Measurements from ENCODE around the gene SIAH3.

SIAH3 gene

DNA sequence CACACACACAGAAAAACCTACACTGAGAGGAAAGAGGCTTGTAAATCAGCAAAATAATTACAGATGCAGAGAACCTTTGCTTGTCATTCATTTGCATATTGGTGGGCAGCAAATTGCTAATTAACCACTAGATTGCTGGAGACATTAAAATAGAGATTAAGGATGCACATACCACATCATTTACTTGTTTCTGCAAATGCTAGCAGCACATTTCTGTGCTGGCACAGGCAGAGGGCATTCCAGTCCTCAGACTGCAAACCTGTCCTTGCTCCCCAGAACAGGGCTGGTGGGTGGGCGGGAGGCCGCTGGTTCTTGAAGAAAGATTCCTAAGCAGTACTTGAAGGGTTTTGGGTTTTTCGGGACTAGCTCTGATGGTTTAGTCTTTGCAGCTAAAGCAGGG lies 941 bp upstream of the SIAH3 start:
- no peak for DNase-seq
- no peak overlapping the region for H3K4me3 ChIP-seq (ENCODE audit: low read depth, low read length)
- peaks cover 56% of the 10 kb centered on the region for H3K27me3 ChIP-seq
- no peaks in the 10 kb centered on the region for H3K4me1 ChIP-seq
- H3K36me3 ChIP-seq, result no peaks in the 10 kb centered on the region
- TF ChIP-seq, protein P1, sequence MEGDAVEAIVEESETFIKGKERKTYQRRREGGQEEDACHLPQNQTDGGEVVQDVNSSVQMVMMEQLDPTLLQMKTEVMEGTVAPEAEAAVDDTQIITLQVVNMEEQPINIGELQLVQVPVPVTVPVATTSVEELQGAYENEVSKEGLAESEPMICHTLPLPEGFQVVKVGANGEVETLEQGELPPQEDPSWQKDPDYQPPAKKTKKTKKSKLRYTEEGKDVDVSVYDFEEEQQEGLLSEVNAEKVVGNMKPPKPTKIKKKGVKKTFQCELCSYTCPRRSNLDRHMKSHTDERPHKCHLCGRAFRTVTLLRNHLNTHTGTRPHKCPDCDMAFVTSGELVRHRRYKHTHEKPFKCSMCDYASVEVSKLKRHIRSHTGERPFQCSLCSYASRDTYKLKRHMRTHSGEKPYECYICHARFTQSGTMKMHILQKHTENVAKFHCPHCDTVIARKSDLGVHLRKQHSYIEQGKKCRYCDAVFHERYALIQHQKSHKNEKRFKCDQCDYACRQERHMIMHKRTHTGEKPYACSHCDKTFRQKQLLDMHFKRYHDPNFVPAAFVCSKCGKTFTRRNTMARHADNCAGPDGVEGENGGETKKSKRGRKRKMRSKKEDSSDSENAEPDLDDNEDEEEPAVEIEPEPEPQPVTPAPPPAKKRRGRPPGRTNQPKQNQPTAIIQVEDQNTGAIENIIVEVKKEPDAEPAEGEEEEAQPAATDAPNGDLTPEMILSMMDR (IDR thresholded peaks at IDR 0.05; ENCODE audit: low read depth, low read length), result no peak
- no peaks in the 10 kb centered on the region for H3K9me3 ChIP-seq

DNA sequence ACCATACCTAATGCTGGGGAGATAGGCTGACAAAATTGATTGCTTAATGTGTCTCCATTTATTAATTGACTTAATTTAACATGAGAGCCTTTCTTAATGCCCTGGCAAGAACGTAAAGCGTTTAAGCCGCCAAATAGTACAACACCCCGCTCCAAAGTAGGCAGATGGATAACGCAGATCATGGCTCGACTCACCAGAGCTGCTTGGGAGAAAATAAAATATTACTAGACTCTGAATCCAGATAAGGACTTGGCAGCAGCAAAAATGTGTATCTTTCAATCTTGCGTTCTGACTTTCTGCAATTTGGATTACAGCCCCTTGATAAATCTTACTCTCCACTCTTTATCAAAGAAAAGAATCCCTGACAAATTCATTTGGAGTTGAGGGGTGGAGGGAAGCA lies 403 bp upstream of the SIAH3 start:
- Histone ChIP-seq H3K4me1 (no peaks in the 10 kb centered on the region), H3K4me3 (ENCODE audit: low read depth, low read length) (peak overlapping the region; percentile 45; the same call in 1 of the 2 replicates)
- DNase-seq, result no peak

GRCh38 chr13:45850027-45850613 lies 1.4 kb downstream of the SIAH3 start:
- DNase-seq, result no peak
- Histone ChIP-seq H3K4me3 (ENCODE audit: low read depth, low read length) (peak overlapping the region; percentile 45), H3K27me3 (peaks cover 52% of the 10 kb centered on the region), H3K9me3 (no peaks in the 10 kb centered on the region), H3K36me3 (no peaks in the 10 kb centered on the region), H3K4me1 (no peaks in the 10 kb centered on the region)
- TF ChIP-seq, protein P1 (IDR thresholded peaks at IDR 0.05; ENCODE audit: low read depth, low read length), result no peak

More for the DNA sequence above, 403 bp upstream of the SIAH3 start:
- no peaks in the 10 kb centered on the region for H3K9me3 ChIP-seq
- H3K27me3 ChIP-seq, result peaks cover 55% of the 10 kb centered on the region
- TF ChIP-seq, protein P1 (IDR thresholded peaks at IDR 0.05; ENCODE audit: low read depth, low read length), result no peak
- H3K36me3 ChIP-seq, result no peaks in the 10 kb centered on the region

DNA sequence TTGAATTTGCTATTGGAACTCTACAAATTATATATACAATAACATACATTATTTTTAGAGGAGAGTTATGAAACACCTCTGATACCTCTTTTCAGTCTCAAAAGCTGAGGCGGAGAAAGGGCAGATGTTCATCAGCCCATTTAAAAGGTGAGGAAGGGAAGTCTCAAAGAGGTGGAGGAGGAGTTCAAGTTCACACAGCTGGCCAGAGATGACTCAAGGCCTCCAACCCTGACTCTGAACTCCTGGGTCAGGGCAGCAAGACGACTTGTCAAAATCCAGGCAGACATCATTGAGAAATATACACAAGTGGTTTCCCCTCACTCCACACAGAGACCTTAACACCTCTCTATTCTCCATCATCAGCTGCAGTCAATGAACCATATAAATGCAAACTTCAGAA lies 2.1 kb downstream of the SIAH3 start:
- Histone ChIP-seq H3K36me3 (no peaks in the 10 kb centered on the region), H3K27me3 (peaks cover 50% of the 10 kb centered on the region), H3K4me3 (ENCODE audit: low read depth, low read length) (no peak overlapping the region), H3K9me3 (no peaks in the 10 kb centered on the region), H3K4me1 (no peaks in the 10 kb centered on the region)
- no peak for DNase-seq
- TF ChIP-seq, protein P1 (IDR thresholded peaks at IDR 0.05; ENCODE audit: low read depth, low read length), result no peak

- H3K27me3 ChIP-seq, result peaks cover 43% of the 10 kb centered on the region
- no peaks in the 10 kb centered on the region for H3K36me3 ChIP-seq
- no peaks in the 10 kb centered on the region for H3K4me1 ChIP-seq
- no peaks in the 10 kb centered on the region for H3K9me3 ChIP-seq
- TF ChIP-seq, protein P1 (IDR thresholded peaks at IDR 0.05; ENCODE audit: low read depth, low read length), result no peak
- H3K4me3 ChIP-seq (ENCODE audit: low read depth, low read length), result no peak overlapping the region
- DNase-seq, result no peak
Observed at GRCh38 chr13:45847554-45848224, 3.9 kb downstream of the SIAH3 start.

DNA sequence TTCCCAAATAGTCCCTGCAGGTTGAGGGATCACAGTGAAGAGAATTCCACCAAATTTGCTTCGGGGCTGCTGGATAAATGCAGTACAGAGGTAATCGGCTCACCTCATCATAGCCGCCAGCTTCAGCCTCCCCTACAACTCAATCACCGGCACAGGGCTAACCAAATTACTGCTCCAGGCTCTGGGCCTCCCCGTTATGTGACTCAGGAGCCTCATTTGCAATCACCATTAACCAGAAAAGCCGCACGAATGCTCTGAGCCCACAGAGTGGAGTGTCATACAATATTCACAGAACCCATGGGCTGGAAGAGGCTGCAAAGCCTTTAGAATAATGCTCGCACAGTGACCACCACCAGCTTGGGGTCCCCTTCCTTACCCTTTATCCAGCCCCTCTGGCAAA lies 4.9 kb downstream of the SIAH3 start:
- Histone ChIP-seq H3K36me3 (no peaks in the 10 kb centered on the region), H3K9me3 (no peaks in the 10 kb centered on the region), H3K4me3 (ENCODE audit: low read depth, low read length) (no peak overlapping the region), H3K4me1 (no peaks in the 10 kb centered on the region), H3K27me3 (peaks cover 34% of the 10 kb centered on the region)
- TF ChIP-seq, protein P1 (IDR thresholded peaks at IDR 0.05; ENCODE audit: low read depth, low read length), result no peak
- DNase-seq, result no peak

Data from BE2C (cell line).